H1 (cell line): Measurements from ENCODE around the gene NDC1. TPM values are rescaled to one million over a fixed set of nuclear protein-coding genes. Genes with fewer than 3 reads are reported as not detected.

Experiments
- FOSL1 ChIP-seq: IDR thresholded peaks from 2 replicates; pipeline ENCODE4 v1.6.1; 2011; ENCODE audit warnings: mild to moderate bottlenecking, low read depth, low read length, moderate library complexity; ENCODE audit not compliant: insufficient read depth
- GABPA ChIP-seq: IDR thresholded peaks from 2 replicates; pipeline ENCODE4 v1.6.1; 2011; ENCODE audit warnings: mild to moderate bottlenecking, low read length, moderate library complexity, borderline replicate concordance; ENCODE audit not compliant: insufficient read depth
- SIN3A ChIP-seq, 2 experiments: IDR thresholded peaks in 1 of 2; conservative IDR thresholded peaks in 1 of 2; 2 replicates each; pipeline ENCODE4 v1.6.1; 2011 to 2012; ENCODE audit warnings: low read length in 2 of 2, improper control_type of control experiment in 1 of 2, low read depth in 1 of 2, mild to moderate bottlenecking in 1 of 2
- polyA plus RNA-seq, 7 experiments: library from polyadenylated mRNA; depleted of rRNA in 3 of 7; stranded (reverse) in 5 of 7; unstranded in 2 of 7; fragments of >200 nt in 5 of 7; fragments of 200-250 nt in 2 of 7; gene quantifications; 1 replicate in 5 of 7; 2 replicates in 1 of 7; 4 replicates in 1 of 7; pipeline versions ENCODE4 v1.2.1 to v1.2.3, GENCODE V29; 2011 to 2013; ENCODE audit warnings: missing spikeins in 2 of 7, mixed read lengths in 2 of 7
- total RNA-seq: library from RNA; stranded (reverse); fragmentation: NEBNext Ultra II Directional; extraction: Animal tissue kit (Norgen Biotek cat#: 25700); gene quantifications from 2 replicates; pipeline ENCODE4 v1.2.1, GENCODE V29; 2021
- TF ChIP-seq, protein P1 (sequence below), 3 experiments: IDR thresholded peaks; 1 replicate in 2 of 3; 2 replicates in 1 of 3; pipeline versions ENCODE4 v1.5.1 to v1.6.1; 2011; ENCODE audit warnings: low read length in 3 of 3, mild to moderate bottlenecking in 3 of 3, inconsistent platforms in 2 of 3, low read depth in 1 of 3, moderate library complexity in 1 of 3; ENCODE audit not compliant: insufficient read depth in 1 of 3; ENCODE audit errors: control extremely low read depth in 1 of 3

The NDC1 gene
- total and polyA plus RNA-seq, 2 of the 8 experiments (the other 6 are each of a cell fraction or from before 2014, with no cell fraction given), result 62.9 to 66.1 TPM

DNA sequence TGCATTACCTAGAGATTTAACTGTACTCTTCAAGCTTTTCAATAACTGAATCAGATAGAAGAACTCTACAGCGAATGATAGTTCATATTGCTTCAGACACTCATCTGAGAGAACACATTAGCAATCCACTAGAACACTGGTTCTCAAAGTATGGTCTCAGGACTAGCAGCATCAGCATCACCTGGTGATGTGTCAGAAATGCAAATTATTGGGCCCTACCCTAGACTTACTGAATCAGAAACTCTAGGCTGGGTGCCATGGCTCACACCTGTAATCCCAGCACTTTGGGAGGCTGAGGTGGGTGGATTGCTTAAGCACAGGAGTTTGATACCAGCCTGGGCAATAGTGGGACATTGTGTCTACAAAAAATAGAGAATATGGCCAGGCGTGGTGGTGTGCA, 74.2 kb downstream of the NDC1 start (continued):
- no peak for TF ChIP-seq SIN3A (conservative IDR thresholded peaks at IDR 0.05 in 1 of 2, IDR thresholded peaks at IDR 0.05 in 1 of 2; ENCODE audit: low read depth in 1 of 2, low read length in 2 of 2)
- TF ChIP-seq FOSL1, result no peak
- no peak for TF ChIP-seq GABPA
- TF ChIP-seq, protein P1, sequence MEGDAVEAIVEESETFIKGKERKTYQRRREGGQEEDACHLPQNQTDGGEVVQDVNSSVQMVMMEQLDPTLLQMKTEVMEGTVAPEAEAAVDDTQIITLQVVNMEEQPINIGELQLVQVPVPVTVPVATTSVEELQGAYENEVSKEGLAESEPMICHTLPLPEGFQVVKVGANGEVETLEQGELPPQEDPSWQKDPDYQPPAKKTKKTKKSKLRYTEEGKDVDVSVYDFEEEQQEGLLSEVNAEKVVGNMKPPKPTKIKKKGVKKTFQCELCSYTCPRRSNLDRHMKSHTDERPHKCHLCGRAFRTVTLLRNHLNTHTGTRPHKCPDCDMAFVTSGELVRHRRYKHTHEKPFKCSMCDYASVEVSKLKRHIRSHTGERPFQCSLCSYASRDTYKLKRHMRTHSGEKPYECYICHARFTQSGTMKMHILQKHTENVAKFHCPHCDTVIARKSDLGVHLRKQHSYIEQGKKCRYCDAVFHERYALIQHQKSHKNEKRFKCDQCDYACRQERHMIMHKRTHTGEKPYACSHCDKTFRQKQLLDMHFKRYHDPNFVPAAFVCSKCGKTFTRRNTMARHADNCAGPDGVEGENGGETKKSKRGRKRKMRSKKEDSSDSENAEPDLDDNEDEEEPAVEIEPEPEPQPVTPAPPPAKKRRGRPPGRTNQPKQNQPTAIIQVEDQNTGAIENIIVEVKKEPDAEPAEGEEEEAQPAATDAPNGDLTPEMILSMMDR (IDR thresholded peaks at IDR 0.05; ENCODE audit: control extremely low read depth in 1 of 3, insufficient read depth in 1 of 3, low read depth in 1 of 3, low read length in 3 of 3), result no peak
